ENCODE data around the gene NEK6.

Gene NEK6

DNA sequence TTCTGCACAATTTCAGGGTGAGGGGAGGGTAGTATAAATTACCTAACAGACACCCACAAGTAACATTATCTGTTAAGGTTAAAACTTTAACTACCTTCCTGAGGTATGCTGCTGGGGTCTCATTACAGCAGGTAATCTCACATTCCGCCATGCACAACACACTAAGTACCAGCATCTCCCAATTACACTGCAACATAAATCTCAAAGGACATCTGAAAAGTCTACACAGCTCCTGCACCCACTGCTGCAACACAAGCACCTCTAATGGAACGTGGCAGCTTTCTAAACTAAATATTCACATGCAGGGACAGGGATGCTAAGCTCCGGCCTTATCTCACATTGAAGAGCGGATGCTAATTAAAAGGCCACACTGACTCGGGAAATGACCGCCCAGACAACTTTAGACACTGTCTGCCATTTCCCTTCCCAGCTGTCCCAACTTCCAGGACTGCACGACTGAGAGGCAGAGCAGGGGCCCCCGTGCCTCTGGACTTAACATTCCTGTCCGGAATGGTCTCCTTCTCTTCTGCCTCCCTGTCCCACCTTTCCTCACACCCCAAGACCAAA is 111.6 kb downstream of the NEK6 start:
- no peak overlapping the region for H3K27ac ChIP-seq
- H3K27me3 ChIP-seq (replicated peaks), result no peaks in the 10 kb centered on the region
- no peak overlapping the region for H3K4me3 ChIP-seq (ENCODE audit: low read depth, low read length)
- no peaks in the 10 kb centered on the region for H3K36me3 ChIP-seq (replicated peaks)
- TF ChIP-seq, protein P1, sequence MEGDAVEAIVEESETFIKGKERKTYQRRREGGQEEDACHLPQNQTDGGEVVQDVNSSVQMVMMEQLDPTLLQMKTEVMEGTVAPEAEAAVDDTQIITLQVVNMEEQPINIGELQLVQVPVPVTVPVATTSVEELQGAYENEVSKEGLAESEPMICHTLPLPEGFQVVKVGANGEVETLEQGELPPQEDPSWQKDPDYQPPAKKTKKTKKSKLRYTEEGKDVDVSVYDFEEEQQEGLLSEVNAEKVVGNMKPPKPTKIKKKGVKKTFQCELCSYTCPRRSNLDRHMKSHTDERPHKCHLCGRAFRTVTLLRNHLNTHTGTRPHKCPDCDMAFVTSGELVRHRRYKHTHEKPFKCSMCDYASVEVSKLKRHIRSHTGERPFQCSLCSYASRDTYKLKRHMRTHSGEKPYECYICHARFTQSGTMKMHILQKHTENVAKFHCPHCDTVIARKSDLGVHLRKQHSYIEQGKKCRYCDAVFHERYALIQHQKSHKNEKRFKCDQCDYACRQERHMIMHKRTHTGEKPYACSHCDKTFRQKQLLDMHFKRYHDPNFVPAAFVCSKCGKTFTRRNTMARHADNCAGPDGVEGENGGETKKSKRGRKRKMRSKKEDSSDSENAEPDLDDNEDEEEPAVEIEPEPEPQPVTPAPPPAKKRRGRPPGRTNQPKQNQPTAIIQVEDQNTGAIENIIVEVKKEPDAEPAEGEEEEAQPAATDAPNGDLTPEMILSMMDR (IDR thresholded peaks at IDR 0.05; ENCODE audit: low read depth, low read length, missing control alignments), result no peak
- in situ Hi-C loops (cut with HindIII; ENCODE audit: low pct_ligation_motif_present, low sequenced_read_pairs), result no loop called here
- no peak for DNase-seq

DNA sequence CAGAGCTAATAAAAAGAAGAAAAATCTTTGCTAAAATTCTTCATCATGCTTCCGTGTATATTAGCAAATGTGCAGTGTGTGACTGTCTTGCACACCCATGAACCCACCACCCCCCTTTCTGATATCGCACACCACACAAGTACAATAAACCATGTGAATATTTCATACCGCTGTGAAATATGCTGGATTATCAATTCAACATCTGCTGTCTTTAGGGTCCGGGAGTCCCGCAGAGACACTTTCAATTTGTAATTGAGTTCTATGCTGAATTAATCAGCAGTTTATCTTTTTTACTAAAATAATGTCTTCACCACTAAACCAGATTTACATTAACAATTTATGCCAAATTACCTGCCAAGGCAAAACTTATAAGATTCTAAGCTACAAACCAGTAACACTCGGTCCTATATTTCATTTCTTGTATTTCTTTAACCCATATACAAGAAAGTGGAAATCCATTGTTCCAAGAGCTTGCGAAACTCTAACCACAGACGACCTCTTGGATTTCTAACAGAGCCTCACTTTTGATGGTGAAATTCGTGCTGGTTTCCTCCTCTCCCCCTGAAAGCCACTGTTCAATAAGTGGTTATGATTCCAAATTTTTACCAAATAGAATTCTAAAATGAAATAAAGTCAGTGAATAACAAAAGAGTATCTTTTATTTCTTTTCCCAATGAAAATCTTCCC is 113.3 kb downstream of the NEK6 start:
- no peaks in the 10 kb centered on the region for H3K27me3 ChIP-seq (replicated peaks)
- DNase-seq, result peak; percentile 25
- TF ChIP-seq, protein P1 (IDR thresholded peaks at IDR 0.05; ENCODE audit: low read depth, low read length, missing control alignments), result no peak
- H3K4me3 ChIP-seq (ENCODE audit: low read depth, low read length), result no peak overlapping the region
- H3K36me3 ChIP-seq (replicated peaks), result no peaks in the 10 kb centered on the region
- no peak overlapping the region for H3K27ac ChIP-seq
- in situ Hi-C loops (cut with HindIII; ENCODE audit: low pct_ligation_motif_present, low sequenced_read_pairs), result no loop called here

DNA sequence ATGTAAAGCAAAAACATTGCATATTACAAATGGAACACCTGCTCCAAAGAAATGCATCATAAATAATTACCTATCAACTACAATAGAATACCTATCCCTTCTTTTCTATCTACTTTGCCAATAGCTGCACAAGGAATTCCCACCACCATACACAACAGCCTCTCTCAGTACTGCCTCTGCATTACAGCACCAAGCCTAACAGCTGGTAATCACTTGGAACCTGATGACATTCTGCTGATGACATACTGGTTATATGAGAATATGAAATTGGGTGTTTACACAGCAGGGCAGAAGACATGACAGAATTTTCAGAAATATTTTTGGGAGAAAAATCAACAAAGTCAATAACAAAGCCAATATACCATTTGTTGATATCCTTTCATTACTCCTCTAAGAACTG is 114.3 kb downstream of the NEK6 start:
- TF ChIP-seq, protein P1 (IDR thresholded peaks at IDR 0.05; ENCODE audit: low read depth, low read length, missing control alignments), result no peak
- DNase-seq, result no peak
- Histone ChIP-seq H3K27me3 (replicated peaks) (no peaks in the 10 kb centered on the region), H3K27ac (no peak overlapping the region), H3K36me3 (replicated peaks) (no peaks in the 10 kb centered on the region), H3K4me3 (ENCODE audit: low read depth, low read length) (no peak overlapping the region)
- in situ Hi-C loops (cut with HindIII; ENCODE audit: low pct_ligation_motif_present, low sequenced_read_pairs), result no loop called here

DNA sequence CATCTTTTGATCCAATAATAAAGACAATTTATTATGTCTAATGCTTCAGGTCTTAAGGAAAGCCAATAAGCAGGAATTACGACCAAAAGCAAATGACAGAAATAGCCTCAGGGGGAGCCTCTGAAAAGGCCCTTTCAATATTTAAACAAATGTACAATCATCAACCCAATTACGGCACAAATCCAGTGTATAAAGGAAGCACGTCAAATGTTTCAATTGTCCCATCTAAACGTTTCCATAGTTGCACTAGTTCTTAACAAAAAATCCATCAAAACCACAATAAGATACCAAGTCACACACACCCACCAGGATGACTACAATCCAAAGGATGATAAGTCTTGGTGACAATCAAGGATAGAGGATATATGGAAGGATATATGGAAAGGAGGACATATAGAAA is 115.6 kb downstream of the NEK6 start:
- Histone ChIP-seq H3K27me3 (replicated peaks) (no peaks in the 10 kb centered on the region), H3K4me3 (ENCODE audit: low read depth, low read length) (no peak overlapping the region), H3K27ac (no peak overlapping the region), H3K36me3 (replicated peaks) (no peaks in the 10 kb centered on the region)
- in situ Hi-C loops (cut with HindIII; ENCODE audit: low pct_ligation_motif_present, low sequenced_read_pairs), result no loop called here
- DNase-seq, result no peak
- TF ChIP-seq, protein P1 (IDR thresholded peaks at IDR 0.05; ENCODE audit: low read depth, low read length, missing control alignments), result no peak

DNA sequence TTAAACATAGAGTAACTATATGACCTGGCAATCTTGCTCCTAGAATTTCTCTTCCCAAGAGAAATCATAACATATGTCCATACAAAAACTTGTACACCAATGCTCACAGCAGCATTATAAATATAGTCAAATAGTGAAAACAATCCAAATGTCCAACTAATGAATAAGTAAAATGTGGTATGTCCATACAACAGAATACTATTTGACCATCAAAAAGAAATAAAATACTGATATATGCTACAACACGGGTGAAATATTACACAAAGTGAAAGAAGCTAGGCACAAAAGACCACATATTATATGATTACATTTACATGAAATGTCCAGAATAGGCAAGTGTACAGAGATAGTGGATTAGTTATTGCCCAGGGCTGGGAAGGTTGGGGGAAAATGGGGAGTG is 116.1 kb downstream of the NEK6 start:
- Histone ChIP-seq H3K4me3 (ENCODE audit: low read depth, low read length) (no peak overlapping the region), H3K27ac (no peak overlapping the region), H3K27me3 (replicated peaks) (no peaks in the 10 kb centered on the region), H3K36me3 (replicated peaks) (no peaks in the 10 kb centered on the region)
- in situ Hi-C loops (cut with HindIII; ENCODE audit: low pct_ligation_motif_present, low sequenced_read_pairs), result no loop called here
- no peak for DNase-seq
- TF ChIP-seq, protein P1 (IDR thresholded peaks at IDR 0.05; ENCODE audit: low read depth, low read length, missing control alignments), result no peak

DNA sequence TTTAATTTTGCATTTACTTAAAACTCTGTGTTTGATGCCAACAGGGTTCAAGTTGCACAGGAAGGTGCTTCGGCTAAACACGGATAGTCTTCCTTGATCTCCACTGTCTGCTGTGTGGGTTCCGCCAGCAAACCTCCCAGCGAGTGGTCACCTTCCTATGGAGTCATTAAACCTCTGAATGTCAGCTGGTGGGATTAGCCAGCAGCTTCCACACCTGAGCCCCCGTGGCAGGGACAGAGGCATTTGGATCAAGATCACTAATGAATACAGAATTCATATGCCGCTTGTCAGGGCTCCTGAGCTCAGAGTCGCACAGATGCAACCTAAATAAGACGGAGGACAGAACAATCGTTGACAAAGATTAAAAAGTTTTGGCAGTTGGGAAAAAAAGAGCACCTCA is 118.0 kb downstream of the NEK6 start:
- H3K36me3 ChIP-seq (replicated peaks), result peaks cover 11% of the 10 kb centered on the region
- no peak overlapping the region for H3K27ac ChIP-seq
- TF ChIP-seq, protein P1 (IDR thresholded peaks at IDR 0.05; ENCODE audit: low read depth, low read length, missing control alignments), result no peak
- DNase-seq, result no peak
- H3K27me3 ChIP-seq (replicated peaks), result no peaks in the 10 kb centered on the region
- in situ Hi-C loops (cut with HindIII; ENCODE audit: low pct_ligation_motif_present, low sequenced_read_pairs), result no loop called here
- H3K4me3 ChIP-seq (ENCODE audit: low read depth, low read length), result no peak overlapping the region

Measured in brain microvascular endothelial cell (primary cell).